WERI-Rb-1 (cell line): ENCODE measurements around the gene SNX6.

Experiments used
- DNase-seq: peaks from one replicate; pipeline ENCODE4 v3.0.0-alpha.2; 2020
- H3K27ac ChIP-seq: fragments of 250-450 bp; sonication (Bioruptor Pico); 2 replicates; pipeline ENCODE4 v1.5.1; 2020; ENCODE audit warnings: mild to moderate bottlenecking, moderate library complexity
- H3K27me3 ChIP-seq: fragments of 250-450 bp; sonication (Bioruptor Pico); 2 replicates; pipeline ENCODE4 v1.5.1; 2021; ENCODE audit warnings: mild to moderate bottlenecking, low read depth, moderate library complexity; ENCODE audit not compliant: insufficient read depth, severe bottlenecking
- H3K36me3 ChIP-seq: fragments of 250-450 bp; sonication (Bioruptor Pico); 2 replicates; pipeline ENCODE4 v1.5.1; 2020; ENCODE audit warnings: mild to moderate bottlenecking, moderate library complexity
- H3K4me3 ChIP-seq: 2 replicates; pipeline ENCODE4 v1.5.1; 2011; ENCODE audit warnings: low read depth, mild to moderate bottlenecking, control low read depth, low read length
- H3K9me3 ChIP-seq: fragments of 250-450 bp; sonication (Bioruptor Pico); 2 replicates; pipeline ENCODE4 v1.5.1; 2021; ENCODE audit warnings: mild to moderate bottlenecking, moderate library complexity; ENCODE audit not compliant: severe bottlenecking
- TF ChIP-seq, protein P1 (sequence below): IDR thresholded peaks from 2 replicates; pipeline ENCODE4 v1.5.1; 2011; ENCODE audit warnings: low read depth, mild to moderate bottlenecking, control low read depth, inconsistent platforms, low read length

The SNX6 gene

DNA sequence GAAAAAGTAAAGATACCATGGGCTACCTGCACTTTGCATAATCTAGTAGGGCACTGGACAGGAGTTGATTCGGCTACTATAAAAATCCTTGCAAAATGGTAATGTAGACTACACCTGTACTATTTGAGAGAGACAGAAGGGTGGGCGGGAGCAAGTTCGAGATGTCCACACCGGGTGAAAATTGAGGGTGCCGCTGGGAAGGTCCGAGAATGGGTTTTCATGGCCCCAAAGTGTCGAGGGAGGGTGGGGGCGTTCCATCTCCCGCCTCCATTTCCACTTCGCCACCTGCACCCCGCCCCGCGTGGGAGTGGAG lies 648 bp downstream of the SNX6 start:
- Histone ChIP-seq H3K27ac (peak overlapping the region; percentile 83), H3K27me3 (no peaks in the 10 kb centered on the region), H3K36me3 (peaks cover 6% of the 10 kb centered on the region; the same call in 1 of the 2 replicates), H3K9me3 (peaks cover 8% of the 10 kb centered on the region), H3K4me3 (peak overlapping the region; percentile 98)
- DNase-seq: no peak
- TF ChIP-seq, protein P1, sequence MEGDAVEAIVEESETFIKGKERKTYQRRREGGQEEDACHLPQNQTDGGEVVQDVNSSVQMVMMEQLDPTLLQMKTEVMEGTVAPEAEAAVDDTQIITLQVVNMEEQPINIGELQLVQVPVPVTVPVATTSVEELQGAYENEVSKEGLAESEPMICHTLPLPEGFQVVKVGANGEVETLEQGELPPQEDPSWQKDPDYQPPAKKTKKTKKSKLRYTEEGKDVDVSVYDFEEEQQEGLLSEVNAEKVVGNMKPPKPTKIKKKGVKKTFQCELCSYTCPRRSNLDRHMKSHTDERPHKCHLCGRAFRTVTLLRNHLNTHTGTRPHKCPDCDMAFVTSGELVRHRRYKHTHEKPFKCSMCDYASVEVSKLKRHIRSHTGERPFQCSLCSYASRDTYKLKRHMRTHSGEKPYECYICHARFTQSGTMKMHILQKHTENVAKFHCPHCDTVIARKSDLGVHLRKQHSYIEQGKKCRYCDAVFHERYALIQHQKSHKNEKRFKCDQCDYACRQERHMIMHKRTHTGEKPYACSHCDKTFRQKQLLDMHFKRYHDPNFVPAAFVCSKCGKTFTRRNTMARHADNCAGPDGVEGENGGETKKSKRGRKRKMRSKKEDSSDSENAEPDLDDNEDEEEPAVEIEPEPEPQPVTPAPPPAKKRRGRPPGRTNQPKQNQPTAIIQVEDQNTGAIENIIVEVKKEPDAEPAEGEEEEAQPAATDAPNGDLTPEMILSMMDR: no peak

DNA sequence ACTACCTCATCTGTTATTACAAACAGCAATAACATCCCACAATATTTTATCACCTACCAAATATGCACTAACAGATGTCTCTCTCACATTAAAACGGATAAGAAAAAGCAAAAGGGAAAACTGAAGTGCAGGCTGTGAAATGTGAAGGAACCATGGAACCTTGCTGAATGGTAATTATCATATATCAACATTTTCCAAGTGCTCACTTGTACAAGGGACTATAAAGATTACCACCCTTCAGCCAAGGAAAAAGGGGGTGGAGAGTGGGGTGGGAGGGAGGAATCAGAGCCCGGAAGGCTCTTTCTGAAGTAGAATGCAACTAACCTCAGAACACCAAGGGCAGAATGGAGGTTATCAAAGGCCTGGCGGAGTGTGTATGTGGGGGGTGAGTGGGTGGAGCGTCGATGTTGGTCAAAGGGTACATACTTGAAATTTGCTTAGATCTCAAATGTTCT lies 1.2 kb downstream of the SNX6 start:
- Histone ChIP-seq H3K27me3 (no peaks in the 10 kb centered on the region), H3K36me3 (peaks cover 7% of the 10 kb centered on the region; the same call in 1 of the 2 replicates), H3K9me3 (peaks cover 8% of the 10 kb centered on the region), H3K4me3 (peak overlapping the region; percentile 98), H3K27ac (no peak overlapping the region)
- TF ChIP-seq, protein P1: no peak
- no peak for DNase-seq

DNA sequence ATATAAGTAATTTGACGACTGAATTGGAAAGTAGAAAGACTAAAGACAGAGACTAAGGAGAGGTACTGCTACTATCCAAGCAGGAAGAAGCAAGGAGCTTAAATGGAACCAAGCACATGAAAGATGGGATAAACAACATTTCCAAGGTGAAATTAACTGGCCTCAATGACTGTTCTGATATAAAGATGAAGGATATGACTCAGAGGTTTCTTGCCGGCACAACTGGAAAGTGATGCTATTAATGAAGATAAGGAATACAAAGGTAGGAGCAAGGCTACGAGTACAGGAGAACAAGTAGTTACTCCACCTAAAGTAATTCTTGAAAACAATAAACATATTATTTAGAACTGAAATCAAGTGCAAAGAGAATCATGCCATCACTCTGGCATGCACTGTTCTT lies 6.4 kb downstream of the SNX6 start:
- peaks cover 5% of the 10 kb centered on the region for H3K36me3 ChIP-seq
- DNase-seq: no peak

DNA sequence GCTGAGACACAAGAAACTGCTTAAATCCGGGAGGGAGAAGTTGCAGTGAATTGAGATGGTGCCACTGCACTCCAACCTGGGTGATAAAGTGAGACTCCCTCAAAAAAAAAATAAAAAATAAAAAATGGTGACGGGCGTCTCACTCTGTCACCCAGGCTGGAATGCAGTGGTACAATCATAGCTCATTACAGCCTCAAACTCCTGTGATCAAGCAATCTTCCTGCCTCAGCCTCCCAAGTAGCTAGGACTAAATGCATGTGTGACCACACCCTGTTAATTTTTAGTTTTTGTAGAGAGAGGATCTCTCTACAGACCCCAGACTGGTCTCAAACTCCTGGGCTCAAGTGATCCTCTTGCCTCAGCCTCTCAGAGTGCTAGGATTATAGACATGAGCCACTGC lies 9.1 kb downstream of the SNX6 start:
- no peak overlapping the region for H3K27ac ChIP-seq
- H3K9me3 ChIP-seq: no peaks in the 10 kb centered on the region
- DNase-seq: no peak
- peaks cover 5% of the 10 kb centered on the region for H3K36me3 ChIP-seq
- TF ChIP-seq, protein P1: no peak
- no peak overlapping the region for H3K4me3 ChIP-seq
- no peaks in the 10 kb centered on the region for H3K27me3 ChIP-seq

More for the DNA sequence above, 6.4 kb downstream of the SNX6 start:
- TF ChIP-seq, protein P1: no peak
- no peaks in the 10 kb centered on the region for H3K9me3 ChIP-seq
- H3K27ac ChIP-seq: no peak overlapping the region
- H3K27me3 ChIP-seq: no peaks in the 10 kb centered on the region
- H3K4me3 ChIP-seq: no peak overlapping the region

DNA sequence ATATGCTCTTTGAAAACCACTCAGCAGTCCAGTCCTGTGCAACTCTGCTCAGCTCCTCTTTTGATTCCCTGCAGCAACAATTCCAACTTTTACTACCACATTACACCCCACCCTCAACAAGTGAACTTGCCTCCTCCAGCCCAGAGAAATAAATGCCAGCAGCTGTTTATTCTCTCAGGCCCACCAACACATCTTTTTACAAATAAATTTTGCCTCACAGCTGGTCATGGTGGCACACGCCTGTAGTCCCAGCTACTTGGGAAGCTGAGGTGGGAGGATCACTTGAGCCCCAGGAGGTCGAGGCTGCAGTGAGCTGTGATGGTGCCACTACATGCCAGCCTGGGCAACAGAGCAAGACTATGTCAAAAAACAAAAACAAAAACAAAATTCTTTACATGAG lies 9.8 kb downstream of the SNX6 start:
- Histone ChIP-seq H3K4me3 (no peak overlapping the region), H3K27me3 (no peaks in the 10 kb centered on the region), H3K36me3 (peaks cover 3% of the 10 kb centered on the region), H3K27ac (no peak overlapping the region), H3K9me3 (no peaks in the 10 kb centered on the region)
- no peak for DNase-seq
- TF ChIP-seq, protein P1: no peak

DNA sequence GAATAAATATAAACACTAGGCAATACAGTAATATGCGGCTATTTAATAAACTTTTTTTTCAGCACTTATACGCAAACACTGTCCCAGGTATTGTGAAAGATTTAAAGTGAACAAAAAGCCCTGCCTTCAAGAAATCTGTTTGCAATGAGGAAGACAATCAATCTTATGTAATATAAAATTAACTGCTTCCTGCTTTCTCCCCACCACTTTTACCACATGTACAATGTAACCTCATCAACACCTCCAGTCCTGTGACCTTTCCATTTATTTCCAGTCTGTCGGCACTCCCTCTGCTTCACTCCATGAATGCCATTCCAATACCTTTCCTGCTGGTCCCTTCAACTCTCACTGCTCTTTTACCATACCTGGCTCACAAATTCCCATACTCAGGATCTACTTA lies 10.5 kb downstream of the SNX6 start:
- H3K27me3 ChIP-seq: no peaks in the 10 kb centered on the region
- no peak overlapping the region for H3K27ac ChIP-seq
- no peak overlapping the region for H3K4me3 ChIP-seq
- TF ChIP-seq, protein P1: no peak
- peaks cover 3% of the 10 kb centered on the region for H3K36me3 ChIP-seq
- no peak for DNase-seq
- no peaks in the 10 kb centered on the region for H3K9me3 ChIP-seq
